ENCODE data around the gene FAM187B. TPM values are rescaled to one million over a fixed set of nuclear protein-coding genes. Genes with fewer than 3 reads are reported as not detected.

Gene FAM187B
- total and polyA plus RNA-seq, 2 of the 8 experiments (the other 6 are each of a cell fraction or from before 2014, with no cell fraction given): not detected

DNA sequence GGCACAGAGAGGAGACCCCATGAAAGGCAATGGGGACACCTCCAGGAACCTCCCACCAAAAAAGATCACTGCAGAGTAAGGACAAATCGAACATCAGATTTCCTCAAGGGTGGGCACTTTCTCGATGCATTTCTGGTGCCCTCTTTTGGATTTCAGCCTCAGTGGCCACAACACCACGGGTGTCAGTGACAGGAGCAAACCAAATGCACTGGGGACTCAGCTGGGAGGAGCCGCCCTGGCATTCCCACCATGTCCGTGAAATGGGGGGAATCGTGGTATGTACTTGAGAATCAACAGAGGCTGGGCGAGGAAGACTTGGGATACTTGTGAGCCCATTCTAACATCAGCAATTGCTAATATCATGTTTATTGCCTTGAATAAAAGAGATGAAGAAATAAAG, 16.3 kb downstream of the FAM187B start:
- no peak overlapping the region for H4K91ac ChIP-seq (replicated peaks; ENCODE audit: insufficient read length, low read length)
- no peaks in the 10 kb centered on the region; a peak in 2 of 7 replicates for H3K4me1 ChIP-seq (replicated peaks in 1 of 4; ENCODE audit: control insufficient read depth in 3 of 4, insufficient read depth in 4 of 4, low read length in 3 of 4)
- H3K23me2 ChIP-seq (ENCODE audit: low read depth, low read length): no peaks in the 10 kb centered on the region
- 67% methylated on average over 7 of the region's 7 CpGs; no CpG with 5 or more reads in 1 of the 2 experiments for WGBS, 2 experiments (ENCODE audit: extremely low coverage in 1 of 2, insufficient coverage in 1 of 2, insufficient read length in 1 of 2, insufficient replicate concordance in 2 of 2, low coverage in 1 of 2, low lambda C conversion rate in 2 of 2, missing lambda C conversion rate in 1 of 2)
- no peaks in the 10 kb centered on the region for H4K20me1 ChIP-seq (replicated peaks in 1 of 2; ENCODE audit: control insufficient read depth in 1 of 2, insufficient read depth in 2 of 2, low read length in 2 of 2)
- H2BK120ac ChIP-seq (replicated peaks; ENCODE audit: low read depth, low read length): no peak overlapping the region
- no peak overlapping the region; the same call in 1 of the 2 replicates for H2BK5ac ChIP-seq (ENCODE audit: low read depth, low read length)
- ChIA-PET POLR2A (ENCODE audit: partially characterized antibody) (interaction anchor here (1.2 kb wide), 1 partner anchor 58 kb away, joined by 3 read pairs; no protein-coding TSS in a partner anchor), CTCF (ENCODE audit: partially characterized antibody) (interaction anchor here (1.3 kb wide), 1 partner anchor 144 kb away, joined by 3 read pairs; no protein-coding TSS in a partner anchor)
- no peak overlapping the region for H3K4ac ChIP-seq (replicated peaks; ENCODE audit: insufficient read length, low read depth, low read length)
- no peak overlapping the region for H3K56ac ChIP-seq (replicated peaks; ENCODE audit: insufficient read length, low read depth, low read length)
- no peak overlapping the region for H3K9ac ChIP-seq (replicated peaks in 1 of 4; ENCODE audit: extremely low read depth in 1 of 4, low read depth in 3 of 4, low read length in 3 of 4)
- H3K27me3 ChIP-seq (replicated peaks in 1 of 4; ENCODE audit: control insufficient read depth in 3 of 4, extremely low read depth in 1 of 4, insufficient read depth in 3 of 4, low read length in 3 of 4): no peaks in the 10 kb centered on the region
- H2BK20ac ChIP-seq (ENCODE audit: low read length): 0 out of 2 replicates have a peak overlapping the region, but pooled peaks have one; percentile 37
- H3K36me3 ChIP-seq (ENCODE audit: control insufficient read depth in 2 of 4, insufficient read depth in 4 of 4, low read length in 3 of 4): no peaks in the 10 kb centered on the region
- H3K14ac ChIP-seq (ENCODE audit: insufficient read length): no peak overlapping the region
- no peak overlapping the region for H2BK15ac ChIP-seq (ENCODE audit: low read length)
- no peak overlapping the region for H3K23ac ChIP-seq (ENCODE audit: insufficient read length)
- no peaks in the 10 kb centered on the region for H3K79me2 ChIP-seq (ENCODE audit: control insufficient read depth in 1 of 2, insufficient read depth in 2 of 2, low read length in 2 of 2)
- no peak overlapping the region for H3K4me3 ChIP-seq (ENCODE audit: extremely low read depth in 1 of 4, insufficient read depth in 2 of 4, low read depth in 3 of 4, low read length in 4 of 4)
- 0 out of 2 replicates have a peak overlapping the region, but pooled peaks have one; percentile 43 for H2BK12ac ChIP-seq (ENCODE audit: low read depth, low read length)
- no peaks in the 10 kb centered on the region for H3K79me1 ChIP-seq (ENCODE audit: low read depth, low read length)
- no peak for DNase-seq (ENCODE audit: low read depth in 1 of 2, low spot score in 2 of 2)
- no peak overlapping the region for H2AK5ac ChIP-seq (ENCODE audit: low read depth, low read length)
- no peak overlapping the region for H3K27ac ChIP-seq (ENCODE audit: low read depth, low read length)
- no peak overlapping the region for H4K5ac ChIP-seq (ENCODE audit: insufficient read length, low read depth, low read length)
- no peak overlapping the region for H4K8ac ChIP-seq (ENCODE audit: extremely low read depth, insufficient read depth, low read length)
- no peak overlapping the region for H3K4me2 ChIP-seq (ENCODE audit: insufficient read depth in 1 of 2, low read depth in 2 of 2, low read length in 2 of 2)
- FAIRE-seq: no peak
- no peaks in the 10 kb centered on the region for H3K9me3 ChIP-seq (ENCODE audit: insufficient read depth in 2 of 2, low read depth in 1 of 2, low read length in 1 of 2)
- no peak overlapping the region for H3K18ac ChIP-seq (ENCODE audit: extremely low read depth, low read length)
- 0 out of 2 replicates have a peak overlapping the region, but pooled peaks have one; percentile 1 for H2AFZ ChIP-seq (ENCODE audit: low read length)
